ENCODE data around the gene RNF217.

The RNF217 gene

DNA sequence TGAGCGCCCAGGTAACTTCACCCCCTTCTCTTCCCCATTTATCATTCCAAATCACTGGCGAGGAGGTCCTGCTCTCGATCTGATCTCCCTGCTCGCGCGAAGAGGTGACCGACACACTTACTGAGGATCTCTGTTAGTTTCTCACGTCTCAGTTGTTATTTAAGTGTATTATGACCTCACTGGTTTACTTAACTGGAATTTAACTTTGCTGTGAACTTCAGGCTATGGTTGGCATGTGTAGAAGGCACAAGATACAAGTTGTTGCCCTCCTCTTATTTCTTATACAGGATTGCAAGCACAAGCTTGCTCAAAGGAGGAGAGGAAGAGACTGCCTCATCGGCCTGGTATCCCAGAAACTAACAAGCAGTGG, 1.2 kb downstream of the RNF217 start:
- peak; percentile 58 for DNase-seq (ENCODE audit: low spot score)

DNA sequence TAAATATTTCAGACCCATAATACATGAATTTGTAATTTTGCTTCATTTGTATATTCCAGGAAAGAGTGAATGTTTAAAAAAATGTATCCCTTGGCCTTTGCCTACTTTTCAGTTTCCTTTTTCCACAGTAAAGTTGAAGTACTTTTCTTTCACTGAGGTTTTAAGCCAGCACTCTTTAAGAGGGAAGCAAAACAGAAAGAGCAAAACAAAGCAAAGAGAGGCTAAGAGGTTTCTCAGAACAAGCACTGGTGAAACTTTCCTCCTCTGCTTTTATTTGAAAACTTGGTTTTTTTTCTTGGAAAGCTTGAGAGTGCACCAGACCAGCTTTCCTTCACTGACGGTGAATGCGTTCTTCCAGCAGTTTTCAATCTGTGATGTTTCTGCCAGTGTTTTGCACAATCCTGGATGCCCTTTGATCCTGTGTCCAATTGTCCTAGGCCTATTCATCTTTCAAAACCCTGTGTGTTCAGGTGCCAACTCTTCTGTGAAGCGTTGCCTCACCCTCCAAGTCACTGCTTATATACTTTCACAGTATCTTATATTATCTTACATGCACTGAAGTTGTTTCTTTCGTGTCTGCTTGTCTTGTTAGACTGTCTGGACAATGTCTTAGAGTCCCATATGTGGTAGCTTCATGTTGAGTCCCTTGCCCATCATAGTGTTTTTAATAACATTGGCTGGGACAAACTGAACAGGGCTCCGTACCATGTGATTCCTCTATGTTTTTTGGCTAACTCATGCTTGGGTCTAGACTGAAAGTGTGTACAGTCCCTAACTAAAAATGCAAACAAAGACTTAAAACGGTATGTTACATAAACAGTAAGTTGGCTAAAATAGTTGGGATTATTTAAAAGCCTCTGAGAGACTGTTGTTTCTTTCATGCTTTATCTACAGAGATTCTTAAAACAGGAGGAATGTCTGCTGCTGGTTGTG, 1.9 kb downstream of the RNF217 start:
- peak; percentile 21 for DNase-seq (ENCODE audit: low spot score)

DNA sequence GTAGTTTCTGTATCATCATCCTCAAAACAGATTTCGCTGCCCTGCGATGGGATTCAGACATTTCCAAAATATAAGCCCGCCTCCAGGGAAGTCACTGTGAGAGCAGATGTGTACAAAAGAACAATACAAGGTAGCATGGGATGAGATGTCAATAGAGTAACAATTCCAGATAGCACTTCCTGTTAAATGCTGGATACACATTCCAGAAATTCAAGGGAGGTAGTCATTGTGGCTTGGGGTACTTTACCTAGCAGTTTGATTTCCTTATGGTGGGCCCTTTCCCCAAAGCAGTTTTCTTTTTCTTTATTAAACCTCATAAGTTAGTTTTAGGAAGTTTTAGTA, 2.5 kb downstream of the RNF217 start:
- peak; percentile 64 for DNase-seq (ENCODE audit: low spot score)

DNA sequence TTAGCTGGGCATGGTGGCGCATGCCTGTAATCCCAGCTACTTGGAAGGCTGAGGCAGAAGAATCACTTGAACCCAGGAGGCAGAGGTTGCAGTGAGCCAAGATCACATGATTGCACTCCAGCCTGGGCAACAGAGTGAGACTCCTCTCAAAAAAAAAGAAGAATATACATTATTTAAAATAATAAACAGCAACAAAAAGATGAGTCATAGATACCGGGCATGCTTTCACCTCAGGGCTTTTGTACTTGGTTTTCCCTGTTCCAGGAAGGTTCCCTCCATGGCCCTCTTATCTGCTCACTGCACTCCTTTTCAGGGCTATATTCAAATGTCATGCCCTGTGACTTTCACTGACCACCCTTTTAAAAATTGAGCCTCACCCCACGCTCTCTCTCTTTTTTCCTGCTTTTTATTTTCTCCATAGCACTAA, 3.2 kb downstream of the RNF217 start:
- peak; percentile 30 for DNase-seq (ENCODE audit: low spot score)

DNA sequence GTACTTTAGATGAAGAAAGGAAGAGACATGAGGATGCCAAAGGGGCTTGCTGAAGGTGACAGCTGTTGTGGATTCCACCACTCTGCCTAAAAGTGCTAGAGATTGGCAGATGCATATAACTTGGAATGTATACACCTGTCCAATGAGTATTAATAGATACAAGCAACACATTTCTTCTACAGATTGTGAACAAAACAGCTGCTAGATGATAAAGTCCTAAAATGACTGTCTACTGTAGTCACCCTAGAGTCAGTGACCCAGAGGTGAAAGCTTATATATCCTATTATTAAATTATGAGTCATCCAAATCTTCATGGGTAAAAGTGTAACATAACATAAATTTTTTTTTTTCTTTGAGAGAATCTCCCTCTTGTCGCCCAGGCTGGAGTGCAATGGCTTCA, 5.2 kb downstream of the RNF217 start:
- peak; percentile 23 for DNase-seq (ENCODE audit: low spot score)

DNA sequence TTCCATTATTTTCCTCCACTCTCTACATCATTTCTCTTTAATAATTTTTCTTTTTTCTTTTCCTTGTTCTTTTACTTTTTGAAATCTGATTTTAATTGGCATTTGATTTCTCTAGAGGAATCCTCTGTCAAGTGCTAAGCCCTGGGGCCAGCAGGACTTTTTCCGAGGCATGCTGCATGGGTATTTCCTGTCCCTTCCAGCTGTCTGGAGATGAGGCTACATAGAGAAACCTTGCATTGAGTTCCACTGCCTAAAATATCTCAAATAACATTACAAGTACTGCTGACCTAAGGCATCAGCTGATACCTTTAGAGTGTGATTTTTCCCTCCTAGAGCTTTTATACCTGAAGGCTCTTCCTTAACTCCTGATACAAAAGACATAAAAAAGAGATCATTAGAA, 6.2 kb downstream of the RNF217 start:
- DNase-seq (ENCODE audit: low spot score): no peak

DNA sequence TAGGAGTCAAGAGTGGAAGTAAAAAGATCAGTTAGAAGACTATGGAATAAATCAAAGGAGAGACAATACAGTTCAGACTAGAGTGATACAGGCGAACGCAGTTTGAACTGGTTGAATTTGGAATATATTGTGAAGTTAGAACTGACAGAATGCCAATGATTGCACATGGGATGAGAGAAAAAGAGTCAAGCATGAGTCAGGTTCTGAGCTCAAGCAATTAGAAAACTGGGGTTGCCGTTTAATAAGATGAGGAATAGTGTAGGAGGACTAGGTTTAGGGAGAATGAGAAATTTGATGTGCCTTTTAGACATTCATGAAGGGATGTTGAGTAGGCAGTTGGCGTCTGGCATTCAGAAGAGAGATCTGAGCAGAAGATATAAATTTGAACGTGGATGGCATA, 8.0 kb downstream of the RNF217 start:
- DNase-seq (ENCODE audit: low spot score): no peak

DNA sequence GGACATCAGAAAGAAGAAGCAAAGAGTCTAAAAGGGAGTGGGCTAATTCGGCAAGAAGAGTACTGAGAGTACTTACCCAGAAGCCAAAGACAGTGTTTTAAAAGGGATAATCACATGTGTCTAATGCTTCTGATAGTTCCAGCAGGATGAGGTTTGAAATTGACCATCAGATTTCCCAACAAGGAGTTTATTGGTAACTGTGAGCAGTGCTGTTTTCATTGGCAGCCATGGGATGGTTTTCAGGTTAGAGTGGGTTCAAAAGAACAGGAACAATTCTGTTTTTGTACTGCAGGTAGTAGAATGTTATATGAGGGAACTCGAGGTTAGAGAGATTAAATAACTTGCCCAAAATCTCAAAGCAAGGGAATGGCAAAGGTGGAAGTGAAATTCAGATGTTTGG, 8.5 kb downstream of the RNF217 start:
- no peak for DNase-seq (ENCODE audit: low spot score)

DNA sequence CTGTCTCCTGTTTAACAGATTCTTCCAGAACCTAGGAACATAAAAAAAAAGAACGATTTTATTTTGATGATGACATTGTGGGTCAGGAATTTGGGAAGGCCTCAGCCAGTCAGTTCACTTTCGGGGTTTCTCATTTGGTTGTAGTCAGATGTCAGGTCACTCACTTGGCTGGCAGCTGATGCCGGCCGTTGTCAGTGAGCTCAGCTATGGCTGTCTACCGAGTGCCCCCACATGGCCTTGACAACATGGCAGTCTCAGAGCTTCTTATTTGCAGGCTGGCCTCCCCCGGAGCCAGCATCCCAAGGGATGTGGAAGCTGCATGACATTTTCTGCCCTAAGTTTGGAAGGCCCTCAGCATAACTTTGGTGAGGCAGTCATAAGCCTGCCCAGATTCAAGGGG, 11.5 kb downstream of the RNF217 start:
- DNase-seq (ENCODE audit: low spot score): no peak

DNA sequence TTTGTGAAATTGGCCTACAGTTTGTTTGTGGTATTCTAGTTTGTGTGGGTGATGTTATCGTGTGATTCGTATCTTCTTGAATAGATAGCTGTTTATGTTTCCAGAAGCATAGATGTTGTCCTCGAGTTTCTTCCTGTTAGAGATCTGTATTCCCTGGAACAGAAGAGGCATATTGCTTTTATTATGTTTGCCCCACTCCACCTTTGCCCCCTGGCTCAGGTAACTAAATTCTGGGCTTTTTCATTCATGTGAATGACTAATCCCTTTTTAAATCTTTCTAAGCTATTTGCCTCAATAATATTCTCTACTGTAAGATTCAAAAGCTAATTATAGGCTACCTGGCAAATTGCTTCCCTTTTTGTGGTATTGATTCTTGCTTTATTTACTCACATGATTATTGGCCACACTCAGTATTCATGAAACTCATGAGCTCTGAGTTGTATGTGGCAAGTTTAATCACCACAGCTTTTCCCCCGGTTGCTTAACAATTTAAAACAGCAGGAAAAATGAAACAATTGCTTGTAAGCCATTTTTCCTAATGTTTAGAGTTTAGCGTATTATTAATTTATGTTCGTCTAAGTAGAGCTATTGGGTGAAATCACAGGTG, 12.6 kb downstream of the RNF217 start:
- DNase-seq (ENCODE audit: low spot score): no peak

DNA sequence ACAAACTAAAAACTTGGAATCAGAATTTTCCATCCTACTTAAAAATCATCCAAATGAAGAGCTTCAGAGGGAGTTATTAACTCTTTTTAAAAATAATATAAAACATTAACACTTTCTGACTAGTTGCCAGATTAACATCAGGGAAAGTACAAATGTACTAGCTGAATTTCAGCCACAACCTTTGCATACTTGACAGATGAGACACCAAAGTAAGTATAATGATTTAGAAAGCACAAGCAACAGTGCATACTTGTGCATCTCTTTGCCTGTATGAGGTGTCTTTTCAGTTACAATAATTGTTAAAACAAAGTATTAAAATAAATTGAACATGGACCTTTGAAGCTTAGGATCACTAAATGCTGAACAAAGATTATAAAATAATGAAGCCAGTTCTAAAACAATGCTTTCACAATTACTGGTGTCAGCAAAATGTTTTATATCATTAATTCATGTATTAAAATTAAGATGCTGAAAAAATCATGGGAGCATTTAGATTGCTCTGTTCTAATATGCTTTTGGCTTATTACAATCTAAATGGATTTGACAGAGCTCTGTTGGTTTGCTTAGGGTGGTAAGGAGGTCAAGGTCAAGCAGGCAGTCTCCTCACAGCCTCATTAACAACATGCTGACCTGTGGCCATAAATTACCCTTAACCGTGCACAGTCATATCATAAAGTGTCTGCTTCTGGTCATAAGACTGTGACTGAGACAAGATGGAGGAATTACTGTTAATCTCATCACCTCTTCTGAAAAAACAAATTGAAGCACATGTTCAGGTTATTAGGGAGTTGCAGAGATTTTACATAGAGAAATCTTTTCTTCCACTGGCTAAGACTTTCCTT, 15.1 kb downstream of the RNF217 start:
- peak; percentile 76 for DNase-seq (ENCODE audit: low spot score)

DNA sequence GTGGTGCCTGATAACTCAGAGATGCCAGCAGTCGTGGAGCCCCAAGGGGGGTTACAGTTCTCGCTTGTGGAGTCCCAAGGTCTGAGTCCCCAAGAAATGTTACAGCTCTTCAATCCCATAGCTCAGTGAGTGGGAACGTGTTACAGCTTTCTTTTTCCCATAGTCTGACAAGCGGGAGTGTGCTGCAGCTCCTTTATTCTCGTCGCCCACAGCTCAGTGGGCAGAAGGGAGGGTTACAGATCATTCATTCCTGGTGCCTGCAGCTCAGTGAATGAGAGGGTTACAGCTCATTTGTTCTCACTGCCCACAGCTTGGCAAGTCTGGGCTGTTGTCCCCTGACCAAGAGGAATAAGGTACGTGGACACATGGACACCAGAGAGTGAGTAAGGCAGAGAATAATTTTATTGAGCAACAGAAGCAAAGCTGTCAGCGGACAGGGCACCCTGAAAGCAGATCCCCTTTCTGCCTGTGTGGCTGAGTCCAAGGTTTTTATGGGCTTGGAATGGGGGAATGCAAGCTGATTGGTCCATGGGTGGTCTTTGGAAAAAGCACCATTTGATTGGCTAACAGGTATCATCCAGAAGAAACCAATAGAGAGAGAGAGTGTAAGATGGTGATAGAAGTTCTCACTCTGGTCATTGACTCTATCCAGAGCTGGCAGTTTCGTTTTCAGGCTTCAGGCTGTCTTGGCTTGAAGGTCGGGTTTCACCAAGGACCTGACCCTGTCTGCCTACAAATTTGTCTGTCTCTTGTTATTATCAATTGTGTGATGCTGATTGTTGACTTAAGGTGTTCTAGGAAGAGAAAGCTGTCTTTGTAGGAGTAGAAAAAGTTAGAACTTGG, 16.4 kb downstream of the RNF217 start:
- DNase-seq (ENCODE audit: low spot score): no peak

DNA sequence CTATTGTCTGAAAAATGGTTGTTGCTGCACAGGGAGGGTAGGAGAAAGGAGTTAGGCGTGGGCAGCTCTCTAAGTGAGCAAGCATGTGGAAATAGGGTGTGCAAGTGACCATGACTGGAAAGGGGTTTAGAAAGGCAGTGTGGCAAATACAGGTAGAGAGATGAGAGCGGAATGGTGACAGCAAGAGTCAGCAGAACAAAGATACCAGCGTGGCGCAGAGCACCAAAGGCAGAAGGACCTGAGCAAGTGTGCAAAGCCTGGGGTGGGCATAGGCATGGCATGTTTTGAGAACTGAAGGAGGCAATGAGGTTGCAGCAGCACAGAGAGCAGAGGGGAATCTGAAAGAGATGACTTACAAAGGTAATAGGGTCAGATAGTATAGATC, 17.0 kb downstream of the RNF217 start:
- DNase-seq (ENCODE audit: low spot score): no peak

DNA sequence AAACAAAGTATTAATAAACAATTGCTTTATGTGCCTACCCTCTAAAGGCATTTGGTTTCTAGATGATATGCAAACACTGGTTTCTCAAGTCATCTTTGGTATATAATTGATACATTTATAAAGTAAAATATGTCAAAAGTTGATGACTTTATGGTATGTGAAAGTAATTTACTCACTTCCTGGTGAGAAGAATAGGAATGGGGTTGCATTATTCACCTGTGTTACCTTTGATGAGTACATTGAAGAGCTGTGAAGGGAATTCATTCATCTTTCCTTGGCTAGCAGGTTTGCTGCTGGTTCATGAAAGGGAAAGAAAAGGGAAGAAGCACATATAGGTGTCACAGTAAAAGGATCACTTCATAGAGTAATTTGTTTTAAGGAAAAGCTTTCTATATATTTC, 20.4 kb downstream of the RNF217 start:
- no peak for DNase-seq (ENCODE audit: low spot score)

DNA sequence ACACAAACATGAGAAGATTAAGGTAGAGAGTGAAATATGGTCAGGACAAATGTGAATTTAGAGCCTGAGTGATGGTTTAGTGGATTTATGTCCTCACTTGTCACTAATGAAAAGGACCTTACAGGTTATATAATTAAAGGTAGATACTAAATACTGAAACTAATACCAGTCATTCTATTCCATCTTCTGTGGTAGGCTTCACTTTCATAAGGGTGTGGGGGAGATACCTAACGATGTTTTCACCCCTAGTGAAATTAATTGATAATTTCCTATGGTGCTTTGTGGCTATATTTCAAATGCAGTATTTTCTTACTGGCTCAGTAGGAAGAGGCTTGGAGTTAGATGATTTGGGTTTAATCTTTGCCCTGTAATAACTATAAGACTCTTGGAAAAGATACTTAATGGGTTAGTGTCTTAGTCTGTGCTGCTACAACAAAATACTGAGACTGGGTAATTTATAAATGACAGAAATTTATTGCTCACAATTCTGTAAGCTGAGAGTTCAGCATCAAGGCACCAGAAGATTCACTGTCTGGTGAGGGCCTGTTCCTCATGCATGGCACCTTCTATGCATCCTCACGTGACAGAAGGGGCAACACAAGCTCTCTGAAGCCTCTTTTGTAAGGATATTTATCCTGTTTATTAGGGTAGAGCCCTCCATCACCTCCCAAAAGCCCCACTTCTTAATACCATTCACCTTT, 21.3 kb downstream of the RNF217 start:
- DNase-seq (ENCODE audit: low spot score): no peak

DNA sequence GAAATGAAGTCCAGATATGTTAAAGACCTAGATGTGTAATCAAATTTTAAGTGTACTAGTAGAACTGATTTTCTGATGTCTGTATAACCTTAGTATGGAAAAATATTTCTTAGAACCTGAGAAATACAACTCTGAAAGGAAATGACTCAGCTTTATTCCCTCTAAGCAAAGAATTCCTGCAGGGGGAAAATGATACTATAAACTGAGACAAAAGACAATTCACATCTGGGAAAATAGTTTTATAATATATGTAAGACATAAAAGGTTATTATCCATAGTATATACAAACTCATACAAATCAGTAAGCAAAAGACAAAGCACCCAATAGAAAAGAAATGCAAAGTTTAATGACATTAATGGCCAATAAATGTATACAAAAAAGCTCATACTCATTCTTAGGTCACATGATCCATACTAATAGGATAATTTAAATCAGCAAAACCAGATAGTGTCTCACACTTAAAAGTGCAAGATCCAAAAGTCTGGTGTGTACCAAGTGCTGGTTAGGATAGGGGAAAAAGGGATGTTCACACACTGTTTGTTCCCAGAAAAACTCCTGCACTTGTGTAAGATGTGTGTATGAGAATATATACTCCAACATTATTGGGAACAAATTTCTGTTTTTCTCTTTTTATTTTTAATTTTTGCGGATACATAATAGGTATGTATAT, 22.6 kb downstream of the RNF217 start:
- peak; percentile 30 for DNase-seq (ENCODE audit: low spot score)

DNA sequence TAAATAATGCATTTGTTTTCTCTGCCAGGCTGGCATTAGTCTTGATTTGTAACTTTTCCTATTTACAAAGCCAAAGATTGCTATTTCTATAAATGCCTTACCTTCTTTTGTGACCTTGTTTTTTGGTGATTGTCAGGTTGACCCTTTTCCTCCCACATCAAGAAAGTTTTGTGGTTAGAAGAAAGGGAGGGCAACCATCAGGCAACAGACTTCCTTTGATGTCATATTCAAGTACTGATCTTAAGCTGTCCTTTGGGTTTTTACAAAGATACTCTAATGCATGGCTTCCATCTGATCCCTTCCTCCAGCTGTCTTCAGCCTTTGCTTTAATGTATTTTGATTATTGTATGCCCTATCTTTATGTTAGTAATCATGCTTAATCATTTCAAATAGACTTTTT, 23.9 kb downstream of the RNF217 start:
- DNase-seq (ENCODE audit: low spot score): no peak

DNA sequence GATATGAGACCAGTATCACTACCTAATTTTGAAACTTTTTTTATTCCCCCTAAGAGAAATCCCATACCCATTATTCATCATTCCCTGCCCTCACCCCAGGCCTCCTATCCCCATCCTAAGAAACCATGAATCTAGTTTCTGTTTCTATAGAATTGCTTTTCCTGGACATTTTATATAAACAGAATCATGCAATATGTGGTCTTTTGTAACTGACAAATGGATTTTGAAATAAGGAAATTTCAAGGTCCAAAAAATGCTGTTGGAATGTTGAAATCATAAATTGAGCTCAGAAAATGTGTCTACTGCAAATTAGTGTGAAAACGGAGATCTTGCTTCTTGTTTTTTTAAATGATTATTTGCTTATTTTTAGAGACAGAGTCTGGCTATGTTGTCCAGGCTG, 25.1 kb downstream of the RNF217 start:
- no peak for DNase-seq (ENCODE audit: low spot score)

DNA sequence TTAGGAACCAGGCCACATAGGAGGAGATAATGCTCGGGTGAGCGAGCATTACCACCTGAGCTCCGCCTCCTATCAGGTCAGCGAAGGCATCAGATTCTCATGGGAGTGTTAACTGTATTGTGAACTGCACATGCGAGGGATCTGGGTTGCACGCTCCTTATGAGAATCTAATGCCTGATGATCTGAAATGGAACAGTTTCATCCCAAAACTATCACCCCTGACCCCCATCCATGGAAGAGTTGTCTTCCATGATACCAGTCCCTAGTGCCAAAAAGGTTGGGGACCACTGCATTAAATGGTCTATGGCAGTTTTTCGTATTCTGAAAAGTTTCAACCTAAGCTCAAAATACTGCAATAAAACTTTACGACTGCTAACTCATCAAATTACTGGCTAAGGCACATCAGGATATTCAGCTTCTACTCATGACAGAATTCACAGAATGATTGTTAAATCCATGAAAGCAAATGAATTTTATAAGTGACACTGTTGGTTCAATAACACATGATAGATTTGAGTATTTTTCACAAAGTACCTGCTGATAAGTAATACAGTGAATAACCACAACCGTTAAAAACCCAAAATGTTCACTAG, 25.9 kb downstream of the RNF217 start:
- no peak for DNase-seq (ENCODE audit: low spot score)

Measured in kidney tubule cell (primary cell).